Stimulated activated naive B cell treated with anti-CD40 and anti-IgM and Interleukin-4, amounts not matched to agents 10 μg/mL and 1 μg/mL and 100 μg/mL, for 72 hours (primary cell): ENCODE results near the gene PLEKHM2.

Experiments used
- ATAC-seq, 2 donors: fragments of 150-1000 bp; cut with Tn5 transposase; replicated peaks; 2 replicates each; pipeline ENCODE4 v1.10.0; 2021; ENCODE audit warnings: moderate library complexity in 1 of 2
- DNase-seq: peaks from one replicate; pipeline ENCODE4 v3.0.0; 2021
- H3K27ac Mint-ChIP-seq: one replicate; pipeline ENCODE4 v1.8.0; 2022; ENCODE audit warnings: mild to moderate bottlenecking, mixed read lengths
- H3K27me3 Mint-ChIP-seq, 2 donors: one replicate each; pipeline ENCODE4 v1.8.0; 2022; ENCODE audit warnings: mixed read lengths in 2 of 2
- H3K36me3 Mint-ChIP-seq, 2 donors: one replicate each; pipeline ENCODE4 v1.8.0; 2022; ENCODE audit warnings: mixed read lengths in 2 of 2, mild to moderate bottlenecking in 1 of 2
- H3K4me1 Mint-ChIP-seq, 2 donors: one replicate each; pipeline ENCODE4 v1.8.0; 2022; ENCODE audit warnings: mixed read lengths in 2 of 2, mild to moderate bottlenecking in 1 of 2
- H3K4me3 Mint-ChIP-seq, 2 donors: one replicate each; pipeline ENCODE4 v1.8.0; 2022; ENCODE audit warnings: mild to moderate bottlenecking in 2 of 2, mixed read lengths in 2 of 2, moderate library complexity in 1 of 2
- H3K9me3 Mint-ChIP-seq, 2 donors: one replicate each; pipeline ENCODE4 v1.8.0; 2022; ENCODE audit warnings: mixed read lengths in 2 of 2, mild to moderate bottlenecking in 1 of 2

The PLEKHM2 gene

DNA sequence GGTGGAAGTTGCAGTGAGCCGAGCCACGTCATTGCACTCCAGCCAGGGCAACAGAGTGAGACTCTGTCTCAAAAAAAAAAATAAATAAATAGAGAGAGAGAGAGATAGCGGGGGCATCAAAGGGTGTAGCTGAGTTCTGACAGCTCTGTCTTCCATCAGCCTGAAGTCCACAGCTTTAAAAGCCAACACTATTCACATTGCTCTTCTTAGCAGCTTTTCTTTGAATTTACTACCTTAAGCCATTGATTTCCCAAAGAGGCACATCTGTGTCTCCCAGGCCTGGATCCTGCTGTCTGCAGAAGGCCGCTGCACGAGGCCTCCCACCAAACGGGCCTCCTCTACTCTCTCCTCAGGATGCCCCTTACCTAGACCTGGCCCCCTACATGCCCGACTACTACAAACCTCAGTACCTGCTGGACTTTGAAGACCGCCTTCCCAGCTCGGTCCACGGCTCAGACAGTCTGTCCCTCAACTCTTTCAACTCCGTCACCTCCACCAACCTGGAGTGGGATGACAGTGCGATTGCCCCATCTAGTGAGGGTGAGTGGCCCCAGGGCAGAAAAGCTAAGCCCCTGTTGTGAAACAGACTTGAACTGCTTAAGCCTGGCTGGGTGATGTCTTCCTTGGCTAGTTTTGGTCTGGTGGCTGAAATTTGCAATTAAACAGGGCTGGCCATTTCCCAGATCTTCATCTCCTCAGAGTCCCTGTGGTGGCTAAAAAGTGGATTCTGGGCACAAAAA, 35.4 kb downstream of the PLEKHM2 start:
- Mint-ChIP-seq H3K27me3 (no peaks in the 10 kb centered on the region), H3K4me3 (no peak overlapping the region), H3K36me3 (peaks cover 24 to 43% of the 10 kb centered on the region in 2 donors), H3K9me3 (no peaks in the 10 kb centered on the region), H3K4me1 (peaks cover 0 to 5% of the 10 kb centered on the region in 2 donors), H3K27ac (no peak overlapping the region)
- ATAC-seq (no peak), DNase-seq (no peak)

DNA sequence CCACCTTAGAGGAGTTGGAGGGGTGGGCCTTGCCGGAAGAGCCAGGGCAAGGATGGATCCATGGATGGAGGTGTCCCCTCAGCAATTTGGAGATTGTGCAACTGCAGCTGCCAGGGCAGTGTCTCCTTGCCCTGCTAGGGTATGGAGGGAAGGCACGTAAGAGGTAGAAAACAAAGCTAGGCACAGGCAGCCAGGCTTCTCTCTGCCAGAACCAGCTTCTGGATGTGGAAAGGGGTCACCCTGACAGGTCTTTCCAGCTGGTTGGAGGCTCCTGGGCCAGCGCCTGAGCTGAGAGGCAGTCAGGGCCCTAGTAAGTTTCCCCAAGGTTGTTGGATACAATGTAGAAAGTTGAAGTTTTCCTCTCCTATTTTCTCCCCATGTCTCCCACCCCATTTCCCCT, 36.7 kb downstream of the PLEKHM2 start:
- peaks cover 27 to 50% of the 10 kb centered on the region in 2 donors for H3K36me3 Mint-ChIP-seq
- peaks cover 0 to 5% of the 10 kb centered on the region in 2 donors for H3K4me1 Mint-ChIP-seq
- H3K9me3 Mint-ChIP-seq: no peaks in the 10 kb centered on the region
- peak overlapping the region; percentile 37 for H3K27ac Mint-ChIP-seq
- no peaks in the 10 kb centered on the region for H3K27me3 Mint-ChIP-seq
- ATAC-seq (no peak), DNase-seq (no peak)
- no peak overlapping the region for H3K4me3 Mint-ChIP-seq

DNA sequence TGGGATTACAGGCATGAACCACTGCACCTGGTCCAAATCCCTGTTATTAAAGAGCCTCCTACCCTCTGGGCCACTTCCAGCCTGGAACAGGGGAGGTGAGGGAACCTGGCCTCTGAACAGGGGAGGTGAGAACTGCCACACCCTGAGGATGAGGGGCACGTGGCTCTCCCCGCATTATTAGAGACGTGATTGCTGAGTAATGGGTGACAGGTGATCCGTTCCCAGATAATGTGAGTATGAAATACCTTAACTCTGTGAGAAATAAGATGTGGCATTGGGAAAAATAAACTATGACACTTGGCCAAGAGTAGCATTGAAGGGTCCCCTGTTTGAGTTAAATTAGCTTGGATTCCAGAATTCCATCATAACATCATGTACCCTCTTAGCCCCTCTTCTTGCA, 38.3 kb downstream of the PLEKHM2 start:
- H3K4me1 Mint-ChIP-seq: peaks cover 0 to 5% of the 10 kb centered on the region in 2 donors
- H3K36me3 Mint-ChIP-seq: peaks cover 30 to 53% of the 10 kb centered on the region in 2 donors
- no peak for ATAC-seq
- no peaks in the 10 kb centered on the region for H3K27me3 Mint-ChIP-seq
- no peak overlapping the region for H3K4me3 Mint-ChIP-seq
- H3K27ac Mint-ChIP-seq: no peak overlapping the region
- H3K9me3 Mint-ChIP-seq: no peaks in the 10 kb centered on the region
- DNase-seq: no peak

DNA sequence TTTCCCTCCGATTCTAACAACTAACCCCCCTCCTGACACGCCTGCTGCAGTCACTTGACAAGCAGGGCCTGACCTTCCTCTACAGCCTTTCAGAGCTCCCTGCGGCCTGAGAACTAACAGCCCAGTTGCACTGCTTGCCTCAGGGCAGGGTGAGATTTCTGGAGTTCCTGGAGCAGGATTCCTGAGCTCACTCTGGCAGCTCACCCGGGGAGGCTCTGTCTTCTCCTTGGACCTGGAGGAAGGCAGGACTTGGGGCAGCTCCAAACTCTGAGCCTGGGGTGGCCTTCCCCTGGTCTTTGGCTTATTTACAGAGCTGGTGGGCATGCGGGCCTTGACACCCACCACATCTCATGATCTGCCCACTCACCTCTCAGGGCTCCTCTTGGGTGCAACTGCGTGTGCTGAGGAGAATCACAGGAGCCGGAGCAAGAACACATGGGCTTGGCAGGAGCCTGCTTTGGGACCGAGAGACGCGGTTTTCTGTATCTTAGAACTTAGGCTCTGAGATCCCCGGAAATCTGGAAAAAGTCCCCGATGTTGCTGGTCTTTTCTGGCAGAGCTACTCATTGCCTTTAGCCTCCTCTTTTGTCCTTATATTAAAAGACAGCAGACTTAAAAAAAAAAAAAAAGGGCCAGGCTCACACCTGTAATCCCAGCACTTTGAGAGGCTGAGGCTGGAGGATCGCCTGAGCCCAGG, 38.9 kb downstream of the PLEKHM2 start:
- no peak for DNase-seq
- no peak for ATAC-seq
- Mint-ChIP-seq H3K4me3 (no peak overlapping the region), H3K4me1 (peaks cover 0 to 5% of the 10 kb centered on the region in 2 donors), H3K27me3 (no peaks in the 10 kb centered on the region), H3K9me3 (no peaks in the 10 kb centered on the region), H3K27ac (peak overlapping the region; percentile 27), H3K36me3 (peaks cover 33 to 55% of the 10 kb centered on the region in 2 donors)

DNA sequence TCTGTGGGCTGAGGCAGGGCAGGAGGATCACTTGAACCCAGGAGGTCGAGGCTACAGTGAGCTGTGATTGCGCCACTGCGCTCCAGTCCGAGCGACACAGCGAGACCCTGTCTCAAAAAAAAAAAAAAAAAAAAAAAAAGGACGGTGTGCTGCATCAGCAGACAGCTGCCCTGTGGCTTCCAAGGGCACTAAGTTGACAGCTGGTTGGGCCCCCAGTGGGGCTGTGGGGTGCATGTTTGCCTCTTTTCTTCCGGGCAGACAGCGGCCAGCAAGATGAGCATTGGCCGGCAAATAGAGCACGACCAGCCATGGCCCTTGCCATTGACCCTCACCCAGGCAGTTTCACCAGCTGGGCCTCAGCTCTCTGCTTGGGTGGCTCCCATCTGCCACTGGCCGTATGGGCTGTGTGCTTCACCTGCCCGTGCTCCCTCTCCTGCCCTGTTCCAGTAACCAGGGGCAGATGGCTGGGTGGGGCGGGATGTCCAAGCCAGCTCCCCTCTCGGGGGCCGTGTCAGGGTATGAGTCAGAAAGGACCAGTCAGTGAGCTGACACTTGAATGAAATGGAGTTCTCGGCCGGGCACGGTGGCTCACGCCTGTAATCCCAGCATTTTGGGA, 39.6 kb downstream of the PLEKHM2 start:
- no peak overlapping the region for H3K4me3 Mint-ChIP-seq
- H3K27ac Mint-ChIP-seq: no peak overlapping the region
- ATAC-seq: no peak
- no peaks in the 10 kb centered on the region for H3K9me3 Mint-ChIP-seq
- no peaks in the 10 kb centered on the region for H3K27me3 Mint-ChIP-seq
- H3K4me1 Mint-ChIP-seq: peaks cover 0 to 5% of the 10 kb centered on the region in 2 donors
- H3K36me3 Mint-ChIP-seq: peaks cover 39 to 54% of the 10 kb centered on the region in 2 donors
- no peak for DNase-seq

DNA sequence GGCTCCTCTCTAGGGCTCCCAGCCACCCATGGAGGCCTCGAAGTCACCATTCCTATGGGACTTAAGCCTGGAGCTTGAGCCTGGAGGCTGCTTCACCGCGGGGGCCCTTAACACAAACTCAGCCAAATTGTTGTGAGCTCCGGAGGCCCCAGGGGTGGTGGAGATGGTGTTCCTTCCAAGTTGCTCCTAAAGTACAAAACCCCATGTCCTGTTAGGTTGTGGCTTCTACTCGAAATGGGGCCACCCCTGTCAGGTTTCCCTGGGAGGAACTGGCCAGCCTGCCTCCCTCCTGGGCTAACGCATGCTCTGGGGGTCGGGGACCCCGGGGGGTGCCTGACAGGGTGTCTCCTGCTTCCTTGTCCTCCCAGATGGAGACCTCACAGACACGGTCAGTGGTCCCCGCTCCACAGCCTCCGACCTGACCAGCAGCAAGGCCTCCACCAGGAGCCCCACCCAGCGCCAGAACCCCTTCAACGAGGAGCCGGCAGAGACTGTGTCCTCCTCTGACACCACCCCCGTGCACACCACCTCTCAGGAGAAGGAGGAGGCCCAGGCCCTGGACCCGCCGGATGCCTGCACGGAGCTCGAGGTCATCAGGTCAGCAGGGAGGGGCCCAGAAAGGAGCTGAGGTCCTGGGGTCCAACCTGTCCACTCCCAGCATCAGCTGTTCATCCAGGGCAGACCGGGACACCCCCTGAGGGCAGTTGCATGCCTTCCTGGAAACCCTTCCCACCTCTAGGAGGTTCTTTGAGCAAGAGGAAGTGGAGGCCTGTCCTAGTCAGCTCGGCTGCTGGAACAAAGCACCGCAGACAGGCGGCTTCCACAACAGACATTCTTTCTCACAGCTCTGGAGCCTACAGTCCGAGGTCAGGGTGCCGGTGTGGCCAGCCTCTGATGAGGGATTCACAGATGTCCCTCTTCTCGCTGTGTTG, 41.1 kb downstream of the PLEKHM2 start:
- Mint-ChIP-seq H3K27me3 (no peaks in the 10 kb centered on the region), H3K36me3 (peaks cover 42 to 56% of the 10 kb centered on the region in 2 donors), H3K27ac (peak overlapping the region; percentile 60), H3K9me3 (no peaks in the 10 kb centered on the region), H3K4me3 (no peak overlapping the region), H3K4me1 (no peaks in the 10 kb centered on the region)
- ATAC-seq (no peak), DNase-seq (no peak)

DNA sequence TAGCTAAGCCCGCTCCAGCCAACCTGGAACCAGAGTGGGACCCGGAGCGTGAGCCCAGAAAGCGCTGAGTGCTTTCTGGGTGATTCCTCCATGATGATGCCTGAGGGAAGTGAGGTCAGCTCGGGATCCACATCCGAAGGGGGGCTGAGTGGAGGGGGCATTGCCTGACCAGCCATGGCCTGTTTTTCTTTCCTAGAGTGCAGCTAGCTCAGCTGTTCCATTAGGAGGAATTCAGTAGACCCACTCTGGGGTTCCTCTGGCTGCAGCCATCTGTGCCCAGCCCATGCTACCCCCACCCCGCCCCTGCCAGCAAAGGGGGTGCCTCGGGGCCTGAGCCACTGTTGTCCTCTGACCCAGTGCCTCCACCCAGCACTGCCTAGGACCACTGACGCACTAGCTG, 42.4 kb downstream of the PLEKHM2 start:
- DNase-seq (no peak), ATAC-seq (no peak)
- peaks cover 46 to 47% of the 10 kb centered on the region in 2 donors for H3K36me3 Mint-ChIP-seq
- no peaks in the 10 kb centered on the region for H3K4me1 Mint-ChIP-seq
- H3K27me3 Mint-ChIP-seq: no peaks in the 10 kb centered on the region
- no peak overlapping the region for H3K4me3 Mint-ChIP-seq
- no peaks in the 10 kb centered on the region for H3K9me3 Mint-ChIP-seq
- H3K27ac Mint-ChIP-seq: peak overlapping the region; percentile 59

DNA sequence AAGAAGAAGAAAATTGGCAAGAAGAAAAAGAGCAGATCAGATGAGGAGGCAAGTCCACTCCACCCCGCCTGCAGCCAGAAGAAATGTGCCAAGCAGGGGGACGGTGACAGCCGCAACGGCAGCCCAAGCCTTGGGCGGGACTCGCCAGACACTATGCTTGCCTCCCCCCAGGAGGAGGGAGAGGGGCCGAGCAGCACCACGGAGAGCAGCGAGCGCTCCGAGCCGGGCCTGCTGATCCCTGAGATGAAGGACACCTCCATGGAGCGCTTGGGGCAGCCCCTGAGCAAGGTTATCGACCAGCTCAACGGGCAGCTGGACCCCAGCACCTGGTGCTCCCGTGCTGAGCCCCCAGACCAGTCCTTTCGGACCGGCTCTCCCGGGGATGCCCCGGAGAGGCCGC, 42.9 kb downstream of the PLEKHM2 start:
- DNase-seq: no peak
- Mint-ChIP-seq H3K9me3 (no peaks in the 10 kb centered on the region), H3K4me1 (no peaks in the 10 kb centered on the region), H3K4me3 (no peak overlapping the region), H3K36me3 (peaks cover 45% of the 10 kb centered on the region in 2 donors), H3K27me3 (no peaks in the 10 kb centered on the region), H3K27ac (peak overlapping the region; percentile 59)
- ATAC-seq: no peak

DNA sequence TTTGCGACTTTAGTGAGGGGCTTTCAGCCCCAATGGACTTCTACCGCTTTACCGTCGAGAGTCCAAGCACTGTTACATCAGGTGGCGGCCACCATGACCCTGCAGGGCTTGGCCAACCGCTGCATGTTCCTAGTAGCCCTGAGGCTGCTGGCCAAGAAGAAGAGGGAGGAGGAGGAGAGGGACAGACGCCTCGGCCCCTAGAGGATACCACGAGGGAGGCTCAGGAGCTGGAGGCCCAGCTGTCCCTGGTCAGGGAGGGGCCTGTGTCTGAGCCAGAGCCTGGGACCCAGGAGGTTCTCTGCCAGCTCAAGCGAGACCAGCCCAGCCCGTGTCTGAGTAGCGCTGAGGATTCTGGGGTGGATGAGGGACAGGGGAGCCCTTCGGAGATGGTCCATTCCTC, 43.3 kb downstream of the PLEKHM2 start:
- Mint-ChIP-seq H3K27ac (no peak overlapping the region), H3K36me3 (peaks cover 48 to 49% of the 10 kb centered on the region in 2 donors), H3K27me3 (no peaks in the 10 kb centered on the region)

DNA sequence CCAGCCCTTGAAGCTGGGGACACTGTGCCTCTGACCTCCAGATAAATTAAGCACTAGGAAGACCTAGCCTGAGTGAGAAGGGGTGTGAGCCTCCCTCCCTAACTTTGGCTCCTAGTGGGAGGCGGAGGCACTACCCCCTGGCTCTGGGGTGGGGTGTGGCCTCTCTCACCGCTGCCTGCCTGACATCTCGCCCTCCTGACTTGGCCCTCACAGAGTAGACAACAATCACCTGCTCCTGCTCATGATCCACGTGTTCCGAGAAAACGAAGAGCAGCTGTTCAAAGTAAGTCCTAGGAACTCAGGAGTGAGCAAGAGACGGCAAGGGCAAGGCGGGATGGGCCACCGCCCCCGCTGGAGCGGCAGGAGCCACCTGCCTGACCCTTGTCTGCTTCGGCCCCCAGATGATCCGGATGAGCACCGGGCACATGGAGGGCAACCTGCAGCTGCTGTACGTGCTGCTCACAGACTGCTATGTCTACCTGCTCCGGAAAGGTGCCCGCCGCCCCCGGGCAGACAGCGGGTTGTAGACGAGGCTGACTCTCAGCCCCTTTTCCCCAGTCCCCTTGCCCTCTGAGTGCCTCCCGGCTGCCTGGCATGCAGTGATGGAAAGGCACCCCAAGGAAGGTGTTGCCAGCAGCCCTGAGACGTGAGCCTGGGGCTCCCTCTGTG, 43.9 kb downstream of the PLEKHM2 start:
- no peak for ATAC-seq
- Mint-ChIP-seq H3K36me3 (peaks cover 50 to 51% of the 10 kb centered on the region in 2 donors), H3K9me3 (no peaks in the 10 kb centered on the region), H3K27me3 (no peaks in the 10 kb centered on the region), H3K4me1 (no peaks in the 10 kb centered on the region), H3K27ac (no peak overlapping the region), H3K4me3 (no peak overlapping the region)
- no peak for DNase-seq

More for the DNA sequence above, 43.3 kb downstream of the PLEKHM2 start:
- ATAC-seq (no peak), DNase-seq (no peak)
- no peak overlapping the region for H3K4me3 Mint-ChIP-seq
- no peaks in the 10 kb centered on the region for H3K9me3 Mint-ChIP-seq
- H3K4me1 Mint-ChIP-seq: no peaks in the 10 kb centered on the region

DNA sequence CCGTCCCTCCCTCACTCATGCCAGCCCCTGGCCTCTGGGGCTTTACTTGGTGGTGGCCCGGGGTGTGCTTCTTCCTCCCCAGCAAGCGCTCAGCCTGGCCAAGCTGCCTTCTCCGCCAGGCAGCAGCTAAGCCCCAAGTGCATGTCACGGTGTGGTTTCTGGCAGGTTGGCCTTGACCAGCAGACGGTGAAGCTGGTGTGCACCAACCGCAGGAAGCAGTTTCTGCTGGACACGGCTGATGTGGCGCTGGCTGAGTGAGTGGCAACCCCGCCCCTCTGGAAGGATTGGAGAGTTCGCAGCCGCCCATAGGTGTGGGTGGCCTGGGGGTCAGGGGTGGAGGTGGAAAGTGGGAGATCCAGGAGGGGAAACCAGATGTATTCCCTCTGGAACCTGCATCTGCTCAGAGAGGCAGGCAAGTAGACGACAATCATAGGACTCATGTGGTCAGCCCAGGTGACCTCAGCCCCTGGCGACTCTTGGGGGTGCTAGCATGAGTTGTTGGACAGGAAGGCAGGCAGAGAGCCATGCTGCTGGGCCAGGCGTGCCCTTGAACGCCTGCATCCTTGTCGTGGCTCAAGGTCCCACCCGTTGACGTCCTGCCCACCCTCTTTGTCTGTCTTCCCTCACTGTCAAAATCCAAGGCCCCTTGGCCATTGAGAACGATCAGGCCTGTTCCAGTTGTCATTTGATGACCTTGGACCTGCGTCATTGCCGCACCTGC, 45.0 kb downstream of the PLEKHM2 start:
- Mint-ChIP-seq H3K9me3 (no peaks in the 10 kb centered on the region), H3K27me3 (no peaks in the 10 kb centered on the region), H3K4me1 (peaks cover 0 to 8% of the 10 kb centered on the region in 2 donors), H3K27ac (peak overlapping the region; percentile 37), H3K36me3 (peaks cover 56 to 58% of the 10 kb centered on the region in 2 donors), H3K4me3 (no peak overlapping the region)
- DNase-seq: no peak
- ATAC-seq: no peak

DNA sequence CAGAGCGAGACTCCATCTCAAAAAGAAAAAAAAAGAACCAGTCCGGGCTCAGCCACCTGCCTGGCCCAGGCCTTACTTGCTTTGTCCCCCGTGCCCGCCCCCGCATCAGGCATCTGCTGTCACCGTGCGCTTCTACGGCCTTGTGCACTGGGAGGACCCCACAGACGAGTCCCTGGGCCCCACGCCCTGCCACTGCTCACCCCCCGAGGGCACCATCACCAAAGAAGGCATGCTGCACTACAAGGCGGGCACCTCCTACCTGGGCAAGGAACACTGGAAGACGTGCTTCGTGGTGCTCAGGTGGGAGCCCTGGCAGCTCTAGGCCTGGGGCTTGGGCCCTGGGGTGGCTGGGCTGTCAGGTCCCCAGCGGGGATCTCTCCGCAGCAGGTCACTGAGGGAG, 46.3 kb downstream of the PLEKHM2 start:
- no peak for DNase-seq
- Mint-ChIP-seq H3K27ac (no peak overlapping the region), H3K4me3 (no peak overlapping the region), H3K27me3 (no peaks in the 10 kb centered on the region), H3K9me3 (no peaks in the 10 kb centered on the region), H3K36me3 (peaks cover 51 to 54% of the 10 kb centered on the region in 2 donors), H3K4me1 (peaks cover 0 to 13% of the 10 kb centered on the region in 2 donors)
- ATAC-seq: no peak

DNA sequence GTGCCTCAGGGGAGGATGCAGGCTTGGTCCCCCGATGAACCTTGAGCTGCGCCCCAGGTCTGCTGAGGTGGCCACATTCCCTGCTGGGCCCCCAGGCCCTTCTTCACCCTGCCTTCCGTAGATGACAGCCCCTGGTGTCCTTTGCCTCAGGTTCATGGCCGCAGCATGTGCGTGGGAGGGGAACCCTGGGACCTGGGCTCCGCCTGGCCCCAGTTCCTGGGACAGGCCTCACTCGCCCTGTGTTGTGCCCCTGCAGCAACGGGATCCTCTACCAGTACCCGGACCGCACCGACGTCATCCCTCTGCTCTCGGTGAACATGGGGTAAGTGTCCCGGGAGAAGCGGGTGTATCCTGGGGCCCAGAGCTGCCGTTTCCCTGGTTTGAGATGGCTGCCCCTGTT, 46.8 kb downstream of the PLEKHM2 start:
- H3K4me3 Mint-ChIP-seq: no peak overlapping the region
- peaks cover 0 to 13% of the 10 kb centered on the region in 2 donors for H3K4me1 Mint-ChIP-seq
- no peak for ATAC-seq
- no peak overlapping the region for H3K27ac Mint-ChIP-seq
- H3K36me3 Mint-ChIP-seq: peaks cover 49 to 51% of the 10 kb centered on the region in 2 donors
- no peak for DNase-seq
- H3K9me3 Mint-ChIP-seq: no peaks in the 10 kb centered on the region
- no peaks in the 10 kb centered on the region for H3K27me3 Mint-ChIP-seq
